HG03139 (cell line): ENCODE results near the gene PRR27.

ENCODE experiments used
- ATAC-seq: cut with Tn5 transposase; IDR thresholded peaks from one replicate; pipeline ENCODE4 v1.9.1; 2021; ENCODE audit not compliant: unreplicated experiment

Gene PRR27

GRCh38 chr4:70153937-70154336, at the start of gene PRR27:
TSS of gene PRR27 (plus strand) at chr4:70154237. CDS start at chr4:70154376, 139 bp downstream.
- ATAC-seq: no peak

GRCh38 chr4:70110917-70111316, 43.1 kb upstream of the PRR27 start:
- ATAC-seq: no peak

- no peak for ATAC-seq
These were observed 40.4 kb upstream of the PRR27 start for GRCh38 chr4:70113656-70114055.

- ATAC-seq: no peak
These were observed 39.9 kb upstream of the PRR27 start for GRCh38 chr4:70114096-70114495.

- ATAC-seq: no peak
These were observed 33.7 kb upstream of the PRR27 start for GRCh38 chr4:70120323-70120722.

GRCh38 chr4:70133473-70133872, 20.6 kb upstream of the PRR27 start:
- no peak for ATAC-seq

GRCh38 chr4:70138751-70139150, 15.3 kb upstream of the PRR27 start:
- no peak for ATAC-seq

GRCh38 chr4:70151271-70151670, 2.8 kb upstream of the PRR27 start:
- ATAC-seq: no peak

- no peak for ATAC-seq
These were observed 1.9 kb upstream of the PRR27 start for GRCh38 chr4:70152088-70152487.

- no peak for ATAC-seq
These were observed 4.5 kb downstream of the PRR27 start for GRCh38 chr4:70158576-70158975.

GRCh38 chr4:70177090-70177489, 23.1 kb downstream of the PRR27 start:
- no peak for ATAC-seq

- no peak for ATAC-seq
These were observed 24.1 kb downstream of the PRR27 start for GRCh38 chr4:70178075-70178660.

GRCh38 chr4:70179811-70180210, 25.8 kb downstream of the PRR27 start:
- ATAC-seq: no peak

- ATAC-seq: no peak
These were observed 27.8 kb downstream of the PRR27 start for GRCh38 chr4:70181864-70182263.

GRCh38 chr4:70182517-70183167, 28.6 kb downstream of the PRR27 start:
- ATAC-seq: no peak

GRCh38 chr4:70183168-70183939, 29.3 kb downstream of the PRR27 start:
- ATAC-seq: no peak

GRCh38 chr4:70183940-70184246, 29.9 kb downstream of the PRR27 start:
- ATAC-seq: no peak

GRCh38 chr4:70187216-70187615, 33.2 kb downstream of the PRR27 start:
- ATAC-seq: no peak

- no peak for ATAC-seq
These were observed 36.5 kb downstream of the PRR27 start for GRCh38 chr4:70190579-70190978.

- no peak for ATAC-seq
These were observed 37.6 kb downstream of the PRR27 start for GRCh38 chr4:70191647-70192046.

GRCh38 chr4:70192895-70193294, 38.9 kb downstream of the PRR27 start:
- ATAC-seq: no peak

GRCh38 chr4:70195425-70195824, 41.4 kb downstream of the PRR27 start, which contains the start of gene ODAM:
TSS of gene ODAM (plus strand) at chr4:70195725. CDS start at chr4:70196544, 819 bp downstream.
- ATAC-seq: no peak
